HG02981 (cell line): ENCODE data around the gene RIMBP2.

ENCODE experiments used
- ATAC-seq: cut with Tn5 transposase; IDR thresholded peaks from one replicate; pipeline ENCODE4 v1.9.1; 2021; ENCODE audit warnings: mild to moderate bottlenecking, moderate library complexity; ENCODE audit not compliant: unreplicated experiment

Gene RIMBP2

DNA sequence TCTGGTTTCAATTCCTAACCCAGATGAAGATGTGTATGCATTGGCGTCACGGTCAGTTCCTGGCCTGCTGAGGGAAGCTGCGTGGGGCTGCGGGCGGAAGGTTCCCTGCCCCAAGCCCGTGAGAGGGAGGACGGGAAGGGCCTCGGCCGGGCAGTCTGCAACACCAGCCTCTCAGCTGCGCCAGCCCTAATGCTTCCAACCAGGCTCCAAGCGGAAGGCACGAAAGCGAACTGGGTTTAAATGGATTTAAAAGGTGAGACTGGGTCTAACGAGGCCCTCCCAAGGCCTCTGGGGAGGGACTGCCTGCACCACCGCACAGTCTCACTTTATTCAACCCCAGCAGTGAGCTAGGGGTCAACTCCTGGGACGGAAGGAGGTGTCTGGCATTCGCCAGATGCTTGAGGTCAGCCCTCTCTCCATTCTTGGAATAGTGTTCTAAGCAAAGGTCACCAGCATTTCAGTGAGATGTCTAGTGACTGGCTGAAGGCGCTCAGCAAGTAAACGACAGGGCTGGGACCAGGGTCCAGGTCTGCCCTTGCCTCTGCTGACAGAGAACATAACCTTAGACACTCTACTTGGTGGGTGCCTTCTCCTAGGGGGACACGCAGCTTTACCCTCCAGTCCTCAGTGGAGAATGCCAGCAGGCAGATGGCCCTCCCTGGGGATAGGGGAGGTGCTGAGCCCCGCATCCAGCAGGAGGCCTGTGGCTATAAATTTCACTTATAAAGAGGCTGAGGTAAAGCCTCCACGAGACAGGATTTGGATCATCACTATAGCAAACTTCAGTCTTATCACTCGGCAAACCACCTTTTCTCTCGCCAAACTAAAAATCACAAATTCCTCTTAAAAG, 286.2 kb downstream of the RIMBP2 start:
- ATAC-seq, result no peak

DNA sequence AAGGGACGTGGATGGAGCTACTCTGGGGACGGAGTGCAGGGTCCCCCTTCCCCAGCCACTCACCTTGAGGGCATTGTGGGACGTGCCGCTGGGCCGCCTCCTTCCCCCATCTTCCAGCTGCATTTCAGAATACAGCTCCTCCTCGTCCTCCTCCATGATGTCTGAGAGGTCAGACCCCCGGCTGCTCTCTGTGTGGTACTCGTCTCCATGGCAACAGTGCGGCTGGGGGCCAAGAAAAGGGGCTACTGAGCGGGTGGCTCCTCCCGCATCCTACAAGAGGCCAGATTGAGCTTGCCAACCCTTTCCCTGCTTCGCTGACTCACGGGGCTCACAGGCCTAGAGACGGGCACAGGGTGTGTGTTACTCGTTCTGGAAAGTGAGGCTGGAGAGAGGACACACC, 288.0 kb downstream of the RIMBP2 start:
- ATAC-seq, result no peak

DNA sequence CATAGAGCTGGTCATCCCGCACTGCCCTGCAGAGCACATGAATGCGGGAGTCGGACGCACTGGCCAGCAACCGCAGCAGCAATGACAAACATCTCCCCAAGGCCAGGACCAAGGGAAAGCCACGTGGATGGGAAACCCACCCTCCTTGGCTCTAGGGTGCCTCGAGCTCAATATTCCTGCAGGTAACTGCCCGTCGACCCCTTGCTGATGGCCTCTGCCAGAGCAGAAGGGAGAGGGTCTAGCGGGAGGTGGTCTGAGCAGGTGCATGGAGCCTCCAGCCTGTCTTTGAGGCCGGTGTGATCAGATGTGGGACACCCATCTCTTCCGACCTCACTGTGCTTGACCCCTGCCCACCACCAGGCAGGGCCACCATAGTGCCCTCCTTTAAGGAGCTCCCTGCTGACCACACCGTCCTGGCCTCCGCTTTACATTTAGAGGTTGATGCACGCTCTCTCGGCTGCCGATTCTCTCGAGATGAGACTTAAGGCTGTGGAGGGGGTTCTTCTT, 288.7 kb downstream of the RIMBP2 start:
- ATAC-seq, result no peak

DNA sequence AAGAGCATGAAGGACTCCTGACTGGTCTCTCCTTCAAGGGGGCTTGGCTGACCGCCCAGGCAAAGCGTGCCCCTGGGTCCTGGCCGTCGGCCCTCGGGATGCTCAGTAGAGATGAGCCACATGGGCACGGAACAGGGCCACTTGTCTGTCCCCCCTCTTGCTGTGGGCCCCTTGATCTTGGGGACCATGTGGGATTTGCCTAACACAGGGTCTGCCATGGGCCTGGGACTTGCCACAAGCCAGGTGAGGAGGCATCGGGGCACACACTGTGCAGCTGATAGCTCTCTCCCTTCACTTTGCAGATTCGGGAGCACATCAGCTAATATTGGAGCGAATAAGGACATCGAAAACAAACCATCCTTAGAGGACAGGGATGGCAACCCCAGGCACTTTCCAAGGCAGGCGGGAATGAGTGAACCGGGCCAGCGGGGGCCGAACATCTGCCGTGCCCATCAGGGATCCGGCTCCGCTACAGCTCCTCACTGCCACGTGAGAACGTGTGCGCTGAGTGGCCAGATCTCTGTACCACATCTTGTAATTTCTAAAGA, 290.3 kb downstream of the RIMBP2 start:
- ATAC-seq, result no peak

GRCh38 chr12:130424858-130425697, 291.0 kb downstream of the RIMBP2 start:
- no peak for ATAC-seq

- no peak for ATAC-seq
These were observed 291.9 kb downstream of the RIMBP2 start for GRCh38 chr12:130423991-130424857.

- ATAC-seq, result no peak
These were observed 293.0 kb downstream of the RIMBP2 start for GRCh38 chr12:130423136-130423535.

- no peak for ATAC-seq
These were observed 293.4 kb downstream of the RIMBP2 start for GRCh38 chr12:130422676-130423075.

GRCh38 chr12:130421896-130422295, 294.2 kb downstream of the RIMBP2 start:
- no peak for ATAC-seq

DNA sequence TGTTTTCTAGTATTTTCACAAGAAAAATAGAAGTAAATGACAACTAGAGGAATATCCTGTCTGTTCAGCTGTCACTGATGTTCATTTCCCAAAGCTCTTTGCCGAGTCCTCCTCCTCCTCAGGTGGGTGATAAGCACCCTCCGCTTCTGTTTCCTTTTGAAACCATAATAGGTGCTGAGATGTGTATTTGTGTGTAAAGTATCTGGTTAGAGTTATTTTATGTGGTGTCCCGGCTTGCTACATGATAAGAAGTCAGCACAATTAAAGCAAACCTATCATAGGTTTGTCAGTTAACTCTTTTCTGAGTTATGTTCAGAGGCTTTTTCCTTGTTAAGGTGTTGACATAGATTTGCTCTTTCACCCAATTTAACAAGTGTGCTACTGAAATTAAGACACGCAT, 296.0 kb downstream of the RIMBP2 start:
- no peak for ATAC-seq

- ATAC-seq, result no peak
These were observed 297.0 kb downstream of the RIMBP2 start for GRCh38 chr12:130419116-130419515.

DNA sequence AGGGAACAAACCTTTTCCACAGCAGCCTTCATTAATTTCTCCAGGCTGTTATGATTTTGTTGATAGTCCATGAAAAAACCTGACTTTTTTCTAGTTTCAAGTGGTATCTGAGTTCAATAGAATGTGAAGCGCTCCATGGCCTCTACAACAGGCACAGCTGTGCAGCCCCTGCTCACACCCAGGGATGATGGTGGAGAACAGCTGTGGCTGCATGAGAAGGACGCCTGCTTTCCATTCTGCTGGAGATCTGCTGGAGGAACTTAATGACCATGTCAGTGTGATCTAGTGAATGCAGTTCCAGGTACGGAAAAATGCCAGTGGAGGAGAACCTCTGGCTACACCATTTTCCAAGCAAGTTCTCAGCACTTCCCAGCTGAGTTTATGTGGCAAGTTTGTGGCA, 297.8 kb downstream of the RIMBP2 start:
- no peak for ATAC-seq

DNA sequence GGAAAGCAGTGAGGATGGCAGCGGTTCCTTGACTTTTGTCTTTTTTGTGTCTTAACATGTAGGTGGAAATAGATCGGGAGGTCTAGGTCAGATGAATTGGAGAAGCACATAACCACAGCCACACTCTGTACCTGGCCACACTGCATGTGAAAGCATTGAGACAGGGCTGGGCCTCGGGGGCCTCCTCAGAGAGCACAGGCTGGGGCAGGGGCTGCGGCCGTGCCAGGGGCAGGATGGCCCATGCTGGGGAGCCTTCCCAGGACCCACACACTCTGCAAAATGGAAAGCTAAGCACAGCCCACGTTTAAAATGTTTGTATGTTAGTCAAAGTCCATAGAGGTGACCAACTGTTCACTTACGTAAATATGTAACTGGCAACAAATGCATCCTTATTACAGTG, 301.7 kb downstream of the RIMBP2 start:
- no peak for ATAC-seq

DNA sequence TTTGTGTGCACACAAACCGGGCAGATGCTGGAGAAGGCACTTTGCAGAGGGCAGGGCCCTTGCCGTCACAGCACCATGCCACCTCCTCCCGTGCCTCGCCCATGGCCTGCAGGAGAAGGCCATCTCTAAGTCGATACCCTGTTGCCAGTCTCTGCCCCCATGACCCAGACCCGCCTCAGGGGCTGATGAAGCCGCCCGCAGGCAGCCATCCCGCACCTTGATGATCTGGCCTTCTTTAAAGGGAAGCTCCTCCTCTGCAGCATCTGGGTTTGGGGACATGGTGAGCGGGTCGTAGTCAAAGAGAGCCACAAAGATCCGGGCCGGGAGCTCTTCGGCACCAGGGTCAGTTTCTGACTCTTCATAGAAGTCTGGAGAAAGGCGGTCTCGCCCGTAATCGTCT, 302.2 kb downstream of the RIMBP2 start:
- no peak for ATAC-seq

DNA sequence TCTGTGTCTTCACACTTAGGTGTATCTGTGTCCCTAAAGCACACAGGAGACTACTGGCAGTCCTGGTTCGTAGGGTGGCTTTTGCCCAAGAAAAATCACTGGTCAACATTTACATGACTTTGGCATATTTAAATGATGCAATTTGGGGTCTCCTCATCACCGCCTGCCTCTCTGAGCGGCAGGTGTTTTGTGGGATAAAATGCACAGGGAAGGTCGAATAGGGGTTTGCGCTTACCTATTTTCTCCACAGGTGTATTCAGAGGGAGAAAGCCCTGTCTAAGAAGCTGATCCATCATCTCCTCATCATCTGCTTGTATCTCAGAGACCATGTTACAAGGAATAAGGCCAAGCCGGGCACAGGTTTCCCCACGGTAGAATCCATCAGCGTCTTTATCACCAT, 303.7 kb downstream of the RIMBP2 start:
- no peak for ATAC-seq

DNA sequence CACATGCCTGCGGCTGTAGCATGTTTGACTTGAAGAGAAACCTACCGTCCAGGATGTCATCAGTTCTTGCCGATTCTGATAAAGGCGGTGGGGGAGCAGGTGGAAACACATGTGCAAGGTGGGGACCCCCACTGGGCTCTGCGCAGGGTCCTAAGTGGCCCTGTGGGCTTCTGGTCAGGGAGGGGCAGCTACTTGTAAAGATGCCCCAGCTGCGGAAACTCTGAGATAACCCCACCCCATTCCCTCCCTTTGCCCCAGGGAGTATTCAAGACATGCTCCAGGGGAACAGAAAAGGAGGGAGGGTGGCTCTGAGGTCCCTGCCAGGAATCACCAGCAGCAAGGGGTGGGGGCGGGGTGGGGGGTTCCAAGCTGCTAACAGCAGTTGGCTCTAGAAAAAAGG, 310.8 kb downstream of the RIMBP2 start:
- no peak for ATAC-seq

GRCh38 chr12:130401703-130402102, 314.4 kb downstream of the RIMBP2 start:
- no peak for ATAC-seq

GRCh38 chr12:130398100-130398848, 317.8 kb downstream of the RIMBP2 start:
- ATAC-seq, result no peak

- no peak for ATAC-seq
These were observed 319.4 kb downstream of the RIMBP2 start for GRCh38 chr12:130396667-130397066.

DNA sequence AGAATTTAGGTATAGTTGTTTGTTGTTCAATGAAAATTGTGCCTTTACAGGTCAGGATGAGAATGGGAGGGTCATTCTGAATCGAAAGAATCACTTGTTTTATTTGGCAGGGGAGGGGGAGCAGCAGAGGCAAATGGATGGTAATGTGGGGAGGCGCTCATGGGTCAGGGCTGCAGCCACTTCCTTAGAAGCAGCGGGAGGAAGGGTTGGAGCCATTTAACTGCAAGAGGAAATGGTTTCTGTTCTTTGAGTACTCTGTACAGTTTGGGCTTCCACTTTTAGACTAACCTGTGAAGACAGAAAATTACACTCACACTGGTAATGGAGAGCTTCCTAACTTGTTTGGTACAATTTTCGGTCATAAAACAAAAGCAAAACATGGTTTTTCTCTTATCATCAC, 321.2 kb downstream of the RIMBP2 start:
- ATAC-seq, result no peak
